AG04450 (cell line): ENCODE results near the gene GLRB. TPM values are rescaled to one million over a fixed set of nuclear protein-coding genes. Genes with fewer than 3 reads are reported as not detected.

ENCODE experiments used
- CTCF ChIA-PET: fragments of 300-600, 350-600 bp; formaldehyde crosslinking; extraction: SDS; loops from one replicate; lab custom pipeline; 2022; ENCODE audit warnings: antibody characterized with exemption, inconsistent platforms; lab: Charles Lee
- POLR2A ChIA-PET: fragments of 350-600 bp; formaldehyde crosslinking; extraction: SDS; loops from one replicate; lab custom pipeline; 2021; ENCODE audit warnings: antibody characterized with exemption, inconsistent platforms; lab: Yijun Ruan, JAX
- DNase-seq: peaks from one replicate; pipeline ENCODE4 v3.0.0-alpha.2; 2011; ENCODE audit warnings: low read depth, low spot score
- H3K27ac ChIP-seq: one replicate; pipeline ENCODE4 v1.5.1; 2012; ENCODE audit warnings: low read depth, low read length, control low read depth
- H3K27me3 ChIP-seq: one replicate; pipeline ENCODE4 v1.6.0; 2012; ENCODE audit warnings: low read length; ENCODE audit not compliant: control insufficient read depth, insufficient read depth
- H3K4me3 ChIP-seq: 2 replicates; pipeline ENCODE4 v1.5.1; 2011; ENCODE audit warnings: mild to moderate bottlenecking, low read depth, low read length, control low read depth
- H3K9me3 ChIP-seq: 2 replicates; pipeline ENCODE4 v1.5.1; 2012; ENCODE audit warnings: low read length; ENCODE audit not compliant: control insufficient read depth, insufficient read depth
- CTCF ChIP-seq: IDR thresholded peaks from 2 replicates; pipeline ENCODE4 v1.5.1; 2011; ENCODE audit warnings: low read depth, low read length, control low read depth, inconsistent platforms
- polyA plus RNA-seq: library from polyadenylated mRNA; depleted of rRNA; stranded (reverse); fragments of >200 nt; gene quantifications from 2 replicates; pipeline ENCODE4 v1.2.3, GENCODE V29; 2011

GLRB gene
- polyA plus RNA-seq, 1 experiment: 11.8 TPM

- Histone ChIP-seq H3K4me3 (no peak overlapping the region), H3K27ac (no peak overlapping the region), H3K27me3 (no peaks in the 10 kb centered on the region), H3K9me3 (no peaks in the 10 kb centered on the region)
- no peak for TF ChIP-seq CTCF
- POLR2A ChIA-PET: no interaction called here
- CTCF ChIA-PET: no interaction called here
- no peak for DNase-seq
These were observed 3.9 kb upstream of the GLRB start for GRCh38 chr4:157072002-157072401.

- Histone ChIP-seq H3K4me3 (peak overlapping the region; percentile 64), H3K27me3 (no peaks in the 10 kb centered on the region), H3K9me3 (no peaks in the 10 kb centered on the region), H3K27ac (no peak overlapping the region)
- no peak for TF ChIP-seq CTCF
- POLR2A ChIA-PET: no interaction called here
- no peak for DNase-seq
- CTCF ChIA-PET: interaction anchor here (0.6 to 1.7 kb wide), 3 partner anchors 30 to 600 kb away, joined by 3 to 5 read pairs (median 3); no protein-coding TSS in a partner anchor
These were observed 549 bp upstream of the GLRB start for GRCh38 chr4:157075401-157075800.

- Histone ChIP-seq H3K4me3 (peak overlapping the region; percentile 77), H3K27me3 (no peaks in the 10 kb centered on the region), H3K9me3 (no peaks in the 10 kb centered on the region), H3K27ac (no peak overlapping the region)
- DNase-seq: no peak
- ChIA-PET POLR2A (no interaction called here), CTCF (interaction anchor here (1.7 kb wide), 1 partner anchor 31 kb away, joined by 5 read pairs; no protein-coding TSS in a partner anchor)
- TF ChIP-seq CTCF: no peak
These were observed 613 bp downstream of the GLRB start for GRCh38 chr4:157076578-157076947.

- ChIA-PET POLR2A (no interaction called here), CTCF (interaction anchor here (1.2 kb wide), 1 partner anchor 34 kb away, joined by 3 read pairs; no protein-coding TSS in a partner anchor)
- Histone ChIP-seq H3K27me3 (no peaks in the 10 kb centered on the region), H3K4me3 (no peak overlapping the region), H3K27ac (no peak overlapping the region), H3K9me3 (no peaks in the 10 kb centered on the region)
- TF ChIP-seq CTCF: no peak
- DNase-seq: no peak
These were observed 3.5 kb downstream of the GLRB start for GRCh38 chr4:157079441-157079840.

GRCh38 chr4:157080605-157081004, 4.7 kb downstream of the GLRB start:
- no peak for TF ChIP-seq CTCF
- ChIA-PET CTCF (interaction anchor here (0.7 kb wide), 1 partner anchor 35 kb away, joined by 3 read pairs; no protein-coding TSS in a partner anchor), POLR2A (no interaction called here)
- Histone ChIP-seq H3K27ac (no peak overlapping the region), H3K9me3 (no peaks in the 10 kb centered on the region), H3K4me3 (no peak overlapping the region), H3K27me3 (no peaks in the 10 kb centered on the region)
- peak; percentile 8 for DNase-seq
